Measurements from ENCODE around the gene CEACAM4. TPM values are rescaled to one million over a fixed set of nuclear protein-coding genes. Genes with fewer than 3 reads are reported as not detected.

The CEACAM4 gene
- total and polyA plus RNA-seq, 4 donors: 0.63 to 2.2 (median 0.80) TPM

DNA sequence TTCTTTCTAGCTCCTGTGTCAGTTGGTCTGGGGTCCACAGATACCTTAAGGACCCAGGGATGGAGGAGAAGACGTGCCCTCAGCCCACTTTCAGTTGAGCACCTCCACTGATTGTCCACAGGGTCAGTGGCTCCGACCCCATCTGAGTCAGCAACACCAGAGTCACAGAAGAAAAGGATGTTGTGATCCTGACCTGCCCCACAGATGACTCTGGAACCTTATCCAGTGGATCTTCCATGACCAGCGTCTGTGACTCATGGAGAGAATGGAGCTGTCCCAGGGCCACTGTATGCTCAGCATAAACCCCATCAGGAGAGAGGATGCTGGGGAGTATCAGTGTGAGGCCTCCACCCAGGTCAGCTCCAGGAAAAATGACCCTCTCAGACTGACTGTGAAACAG lies 22.0 kb downstream of the CEACAM4 start:
- H3K4me3 ChIP-seq (ENCODE audit: low read depth in 1 of 3, low read length in 3 of 3): no peak overlapping the region
- H3K27ac ChIP-seq (ENCODE audit: low read depth in 1 of 2, low read length in 2 of 2): no peak overlapping the region
- peak; percentile 2 for DNase-seq (ENCODE audit: low spot score)
- no peaks in the 10 kb centered on the region for H3K4me1 ChIP-seq (ENCODE audit: control insufficient read depth in 4 of 4, insufficient read depth in 4 of 4, low read length in 3 of 4)
- no peaks in the 10 kb centered on the region for H3K36me3 ChIP-seq (ENCODE audit: control insufficient read depth in 4 of 4, insufficient read depth in 3 of 4, low read depth in 1 of 4, low read length in 3 of 4)
- TF ChIP-seq HNF4G (IDR thresholded peaks at IDR 0.05) (no peak), RAD21 (IDR thresholded peaks at IDR 0.05) (no peak), HNF4A (conservative IDR thresholded peaks at IDR 0.05) (no peak), TAF1 (conservative IDR thresholded peaks at IDR 0.05) (no peak), YY1 (IDR thresholded peaks at IDR 0.05) (no peak), EGR1 (IDR thresholded peaks at IDR 0.05; ENCODE audit: low read depth in 2 of 2) (no peak), GABPA (IDR thresholded peaks at IDR 0.05 in 1 of 2, conservative IDR thresholded peaks at IDR 0.05 in 1 of 2) (no peak), SP1 (IDR thresholded peaks at IDR 0.05) (no peak), FOXA1 (IDR thresholded peaks at IDR 0.05) (no peak), RXRA (IDR thresholded peaks at IDR 0.05) (no peak)
- TF ChIP-seq, protein P1, sequence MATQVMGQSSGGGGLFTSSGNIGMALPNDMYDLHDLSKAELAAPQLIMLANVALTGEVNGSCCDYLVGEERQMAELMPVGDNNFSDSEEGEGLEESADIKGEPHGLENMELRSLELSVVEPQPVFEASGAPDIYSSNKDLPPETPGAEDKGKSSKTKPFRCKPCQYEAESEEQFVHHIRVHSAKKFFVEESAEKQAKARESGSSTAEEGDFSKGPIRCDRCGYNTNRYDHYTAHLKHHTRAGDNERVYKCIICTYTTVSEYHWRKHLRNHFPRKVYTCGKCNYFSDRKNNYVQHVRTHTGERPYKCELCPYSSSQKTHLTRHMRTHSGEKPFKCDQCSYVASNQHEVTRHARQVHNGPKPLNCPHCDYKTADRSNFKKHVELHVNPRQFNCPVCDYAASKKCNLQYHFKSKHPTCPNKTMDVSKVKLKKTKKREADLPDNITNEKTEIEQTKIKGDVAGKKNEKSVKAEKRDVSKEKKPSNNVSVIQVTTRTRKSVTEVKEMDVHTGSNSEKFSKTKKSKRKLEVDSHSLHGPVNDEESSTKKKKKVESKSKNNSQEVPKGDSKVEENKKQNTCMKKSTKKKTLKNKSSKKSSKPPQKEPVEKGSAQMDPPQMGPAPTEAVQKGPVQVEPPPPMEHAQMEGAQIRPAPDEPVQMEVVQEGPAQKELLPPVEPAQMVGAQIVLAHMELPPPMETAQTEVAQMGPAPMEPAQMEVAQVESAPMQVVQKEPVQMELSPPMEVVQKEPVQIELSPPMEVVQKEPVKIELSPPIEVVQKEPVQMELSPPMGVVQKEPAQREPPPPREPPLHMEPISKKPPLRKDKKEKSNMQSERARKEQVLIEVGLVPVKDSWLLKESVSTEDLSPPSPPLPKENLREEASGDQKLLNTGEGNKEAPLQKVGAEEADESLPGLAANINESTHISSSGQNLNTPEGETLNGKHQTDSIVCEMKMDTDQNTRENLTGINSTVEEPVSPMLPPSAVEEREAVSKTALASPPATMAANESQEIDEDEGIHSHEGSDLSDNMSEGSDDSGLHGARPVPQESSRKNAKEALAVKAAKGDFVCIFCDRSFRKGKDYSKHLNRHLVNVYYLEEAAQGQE (IDR thresholded peaks at IDR 0.05): no peak
- TF ChIP-seq, protein P2, sequence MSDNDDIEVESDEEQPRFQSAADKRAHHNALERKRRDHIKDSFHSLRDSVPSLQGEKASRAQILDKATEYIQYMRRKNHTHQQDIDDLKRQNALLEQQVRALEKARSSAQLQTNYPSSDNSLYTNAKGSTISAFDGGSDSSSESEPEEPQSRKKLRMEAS (IDR thresholded peaks at IDR 0.05): no peak
- 23% methylated on average over 3 of the region's 3 CpGs for WGBS
- H3K9me3 ChIP-seq (ENCODE audit: control insufficient read depth in 4 of 4, low read length in 3 of 4): no peaks in the 10 kb centered on the region
- no peak overlapping the region for H3K9ac ChIP-seq (ENCODE audit: low read depth in 1 of 2, low read length in 2 of 2)
- no peaks in the 10 kb centered on the region for H3K27me3 ChIP-seq (ENCODE audit: control insufficient read depth in 4 of 4, insufficient read depth in 4 of 4, low read length in 3 of 4)

DNA sequence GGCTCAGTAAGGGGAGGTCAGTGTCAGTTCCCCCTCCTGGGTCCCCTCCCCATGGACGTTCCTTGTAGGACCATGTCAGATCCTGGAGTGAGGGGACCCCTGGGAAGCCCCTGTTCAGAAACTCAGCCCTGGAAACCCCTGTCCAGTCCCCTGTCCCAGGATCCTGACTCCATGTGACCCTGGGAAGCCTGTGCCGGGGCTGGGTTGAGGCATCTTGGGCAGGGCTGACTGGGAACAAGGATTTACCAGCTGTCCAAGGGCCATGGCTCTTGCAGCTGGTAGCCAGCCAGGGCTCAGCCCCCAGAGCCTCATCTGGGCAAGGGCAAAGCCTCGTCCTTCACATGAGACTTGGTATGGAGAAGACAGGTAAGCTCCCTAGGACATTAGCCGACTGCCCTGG lies 25.1 kb downstream of the CEACAM4 start:
- no peak for DNase-seq (ENCODE audit: low spot score)
- WGBS: 41% methylated on average over 4 of the region's 4 CpGs
- H3K9ac ChIP-seq (ENCODE audit: low read depth in 1 of 2, low read length in 2 of 2): no peak overlapping the region
- H3K27ac ChIP-seq (ENCODE audit: low read depth in 1 of 2, low read length in 2 of 2): no peak overlapping the region
- no peaks in the 10 kb centered on the region for H3K27me3 ChIP-seq (ENCODE audit: control insufficient read depth in 4 of 4, insufficient read depth in 4 of 4, low read length in 3 of 4)
- H3K9me3 ChIP-seq (ENCODE audit: control insufficient read depth in 4 of 4, low read length in 3 of 4): no peaks in the 10 kb centered on the region
- no peaks in the 10 kb centered on the region for H3K4me1 ChIP-seq (ENCODE audit: control insufficient read depth in 4 of 4, insufficient read depth in 4 of 4, low read length in 3 of 4)
- TF ChIP-seq NR2F2 (IDR thresholded peaks at IDR 0.05) (no peak), FOXA2 (IDR thresholded peaks at IDR 0.05) (no peak), SP1 (IDR thresholded peaks at IDR 0.05) (no peak), RXRA (IDR thresholded peaks at IDR 0.05) (no peak), HNF4G (IDR thresholded peaks at IDR 0.05) (no peak), EGR1 (IDR thresholded peaks at IDR 0.05; ENCODE audit: low read depth in 2 of 2) (no peak), JUND (IDR thresholded peaks at IDR 0.05) (no peak), FOXA1 (IDR thresholded peaks at IDR 0.05) (no peak), YY1 (IDR thresholded peaks at IDR 0.05) (no peak), GABPA (IDR thresholded peaks at IDR 0.05 in 1 of 2, conservative IDR thresholded peaks at IDR 0.05 in 1 of 2) (no peak)
- TF ChIP-seq, protein P3, sequence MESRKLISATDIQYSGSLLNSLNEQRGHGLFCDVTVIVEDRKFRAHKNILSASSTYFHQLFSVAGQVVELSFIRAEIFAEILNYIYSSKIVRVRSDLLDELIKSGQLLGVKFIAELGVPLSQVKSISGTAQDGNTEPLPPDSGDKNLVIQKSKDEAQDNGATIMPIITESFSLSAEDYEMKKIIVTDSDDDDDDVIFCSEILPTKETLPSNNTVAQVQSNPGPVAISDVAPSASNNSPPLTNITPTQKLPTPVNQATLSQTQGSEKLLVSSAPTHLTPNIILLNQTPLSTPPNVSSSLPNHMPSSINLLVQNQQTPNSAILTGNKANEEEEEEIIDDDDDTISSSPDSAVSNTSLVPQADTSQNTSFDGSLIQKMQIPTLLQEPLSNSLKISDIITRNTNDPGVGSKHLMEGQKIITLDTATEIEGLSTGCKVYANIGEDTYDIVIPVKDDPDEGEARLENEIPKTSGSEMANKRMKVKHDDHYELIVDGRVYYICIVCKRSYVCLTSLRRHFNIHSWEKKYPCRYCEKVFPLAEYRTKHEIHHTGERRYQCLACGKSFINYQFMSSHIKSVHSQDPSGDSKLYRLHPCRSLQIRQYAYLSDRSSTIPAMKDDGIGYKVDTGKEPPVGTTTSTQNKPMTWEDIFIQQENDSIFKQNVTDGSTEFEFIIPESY (IDR thresholded peaks at IDR 0.05): no peak
- TF ChIP-seq, protein P4, sequence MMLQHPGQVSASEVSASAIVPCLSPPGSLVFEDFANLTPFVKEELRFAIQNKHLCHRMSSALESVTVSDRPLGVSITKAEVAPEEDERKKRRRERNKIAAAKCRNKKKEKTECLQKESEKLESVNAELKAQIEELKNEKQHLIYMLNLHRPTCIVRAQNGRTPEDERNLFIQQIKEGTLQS (IDR thresholded peaks at IDR 0.05): no peak
- TF ChIP-seq, protein P1 (IDR thresholded peaks at IDR 0.05): no peak
- TF ChIP-seq, protein P5, sequence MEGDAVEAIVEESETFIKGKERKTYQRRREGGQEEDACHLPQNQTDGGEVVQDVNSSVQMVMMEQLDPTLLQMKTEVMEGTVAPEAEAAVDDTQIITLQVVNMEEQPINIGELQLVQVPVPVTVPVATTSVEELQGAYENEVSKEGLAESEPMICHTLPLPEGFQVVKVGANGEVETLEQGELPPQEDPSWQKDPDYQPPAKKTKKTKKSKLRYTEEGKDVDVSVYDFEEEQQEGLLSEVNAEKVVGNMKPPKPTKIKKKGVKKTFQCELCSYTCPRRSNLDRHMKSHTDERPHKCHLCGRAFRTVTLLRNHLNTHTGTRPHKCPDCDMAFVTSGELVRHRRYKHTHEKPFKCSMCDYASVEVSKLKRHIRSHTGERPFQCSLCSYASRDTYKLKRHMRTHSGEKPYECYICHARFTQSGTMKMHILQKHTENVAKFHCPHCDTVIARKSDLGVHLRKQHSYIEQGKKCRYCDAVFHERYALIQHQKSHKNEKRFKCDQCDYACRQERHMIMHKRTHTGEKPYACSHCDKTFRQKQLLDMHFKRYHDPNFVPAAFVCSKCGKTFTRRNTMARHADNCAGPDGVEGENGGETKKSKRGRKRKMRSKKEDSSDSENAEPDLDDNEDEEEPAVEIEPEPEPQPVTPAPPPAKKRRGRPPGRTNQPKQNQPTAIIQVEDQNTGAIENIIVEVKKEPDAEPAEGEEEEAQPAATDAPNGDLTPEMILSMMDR (IDR thresholded peaks at IDR 0.05; ENCODE audit: low read depth, low read length, missing input control): no peak
- no peak overlapping the region for H3K4me3 ChIP-seq (ENCODE audit: low read depth in 1 of 3, low read length in 3 of 3)
- H3K36me3 ChIP-seq (ENCODE audit: control insufficient read depth in 4 of 4, insufficient read depth in 3 of 4, low read depth in 1 of 4, low read length in 3 of 4): no peaks in the 10 kb centered on the region

Data from liver (tissue), 9 donors.